Epithelial cell of proximal tubule (primary cell): ENCODE results near the gene NDUFAF7. TPM values are rescaled to one million over a fixed set of nuclear protein-coding genes. Genes with fewer than 3 reads are reported as not detected.

ENCODE experiments used
- DNase-seq: peaks from one replicate; pipeline ENCODE4 v3.0.0-alpha.2; 2011; ENCODE audit warnings: low read depth
- H3K4me3 ChIP-seq: 2 replicates; pipeline ENCODE4 v1.5.1; 2011; ENCODE audit warnings: low read depth, mild to moderate bottlenecking, low read length
- total RNA-seq: library from RNA; depleted of rRNA; stranded (reverse); fragments of >200 nt; gene quantifications from 2 replicates; pipeline ENCODE4 v1.2.3, GENCODE V29; 2015
- TF ChIP-seq, protein P1 (sequence below): conservative IDR thresholded peaks from 2 replicates; pipeline ENCODE4 v1.5.1; 2012; ENCODE audit warnings: low read depth, mild to moderate bottlenecking, low read length

The NDUFAF7 gene, protein sequence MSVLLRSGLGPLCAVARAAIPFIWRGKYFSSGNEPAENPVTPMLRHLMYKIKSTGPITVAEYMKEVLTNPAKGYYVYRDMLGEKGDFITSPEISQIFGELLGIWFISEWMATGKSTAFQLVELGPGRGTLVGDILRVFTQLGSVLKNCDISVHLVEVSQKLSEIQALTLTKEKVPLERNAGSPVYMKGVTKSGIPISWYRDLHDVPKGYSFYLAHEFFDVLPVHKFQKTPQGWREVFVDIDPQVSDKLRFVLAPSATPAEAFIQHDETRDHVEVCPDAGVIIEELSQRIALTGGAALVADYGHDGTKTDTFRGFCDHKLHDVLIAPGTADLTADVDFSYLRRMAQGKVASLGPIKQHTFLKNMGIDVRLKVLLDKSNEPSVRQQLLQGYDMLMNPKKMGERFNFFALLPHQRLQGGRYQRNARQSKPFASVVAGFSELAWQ
- total RNA-seq, result 11.3 and 11.5 TPM in 2 replicates

DNA sequence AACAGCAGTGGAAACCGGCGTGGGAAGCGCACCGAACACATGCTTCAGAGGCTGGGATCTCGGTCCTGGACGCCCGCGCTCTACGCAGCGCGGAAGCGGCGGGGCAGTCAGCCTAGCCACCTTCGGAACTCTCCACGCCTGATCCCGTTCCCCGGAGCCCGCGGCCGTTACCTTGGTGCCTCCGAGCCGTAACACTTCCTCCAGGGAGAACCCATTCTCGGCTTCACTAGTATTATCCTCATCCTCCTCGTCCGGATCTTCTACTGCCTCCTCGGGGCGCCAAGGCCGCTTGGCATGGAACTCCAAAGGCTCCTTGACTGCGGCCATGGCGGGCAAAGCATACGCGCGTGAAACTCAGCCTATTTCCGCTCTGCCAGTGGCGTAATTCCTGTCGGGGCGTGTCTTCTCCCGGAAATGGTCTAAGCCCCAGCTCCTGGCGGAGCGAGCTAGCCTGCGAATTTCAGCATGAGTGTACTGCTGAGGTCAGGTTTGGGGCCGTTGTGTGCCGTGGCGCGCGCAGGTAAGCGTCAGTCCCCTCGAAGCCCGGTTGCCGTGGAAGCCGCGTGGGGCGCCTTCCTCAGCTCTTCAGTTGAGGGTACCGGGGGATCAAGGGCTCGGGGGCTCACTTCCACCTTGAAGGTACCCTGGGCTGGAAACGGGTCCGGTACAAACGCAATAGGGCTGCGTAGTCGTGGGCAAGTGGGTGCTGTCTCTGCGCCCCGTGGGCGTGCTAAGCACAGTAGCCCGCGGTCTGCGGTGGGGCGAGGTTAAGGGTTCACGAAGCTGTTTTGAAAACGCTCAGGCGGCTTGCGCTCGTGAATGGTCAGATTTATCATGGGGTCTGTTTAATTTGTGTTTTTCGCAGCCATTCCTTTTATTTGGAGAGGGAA, at the start of gene NDUFAF7, which contains the start of gene CEBPZ:
Gene NDUFAF7, plus strand, starts transcription at position 418 of the 890 bp plus-strand sequence. Its CDS starts 48 bp downstream, at position 466.
Gene CEBPZ, minus strand, starts transcription at position 356 of the 890 bp plus-strand sequence. Its CDS starts 29 bp downstream, at position 327.
- DNase-seq, result peak; percentile 67
- TF ChIP-seq, protein P1, sequence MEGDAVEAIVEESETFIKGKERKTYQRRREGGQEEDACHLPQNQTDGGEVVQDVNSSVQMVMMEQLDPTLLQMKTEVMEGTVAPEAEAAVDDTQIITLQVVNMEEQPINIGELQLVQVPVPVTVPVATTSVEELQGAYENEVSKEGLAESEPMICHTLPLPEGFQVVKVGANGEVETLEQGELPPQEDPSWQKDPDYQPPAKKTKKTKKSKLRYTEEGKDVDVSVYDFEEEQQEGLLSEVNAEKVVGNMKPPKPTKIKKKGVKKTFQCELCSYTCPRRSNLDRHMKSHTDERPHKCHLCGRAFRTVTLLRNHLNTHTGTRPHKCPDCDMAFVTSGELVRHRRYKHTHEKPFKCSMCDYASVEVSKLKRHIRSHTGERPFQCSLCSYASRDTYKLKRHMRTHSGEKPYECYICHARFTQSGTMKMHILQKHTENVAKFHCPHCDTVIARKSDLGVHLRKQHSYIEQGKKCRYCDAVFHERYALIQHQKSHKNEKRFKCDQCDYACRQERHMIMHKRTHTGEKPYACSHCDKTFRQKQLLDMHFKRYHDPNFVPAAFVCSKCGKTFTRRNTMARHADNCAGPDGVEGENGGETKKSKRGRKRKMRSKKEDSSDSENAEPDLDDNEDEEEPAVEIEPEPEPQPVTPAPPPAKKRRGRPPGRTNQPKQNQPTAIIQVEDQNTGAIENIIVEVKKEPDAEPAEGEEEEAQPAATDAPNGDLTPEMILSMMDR, result no peak
- H3K4me3 ChIP-seq, result peak within 1 kb of the TSS; percentile 68

DNA sequence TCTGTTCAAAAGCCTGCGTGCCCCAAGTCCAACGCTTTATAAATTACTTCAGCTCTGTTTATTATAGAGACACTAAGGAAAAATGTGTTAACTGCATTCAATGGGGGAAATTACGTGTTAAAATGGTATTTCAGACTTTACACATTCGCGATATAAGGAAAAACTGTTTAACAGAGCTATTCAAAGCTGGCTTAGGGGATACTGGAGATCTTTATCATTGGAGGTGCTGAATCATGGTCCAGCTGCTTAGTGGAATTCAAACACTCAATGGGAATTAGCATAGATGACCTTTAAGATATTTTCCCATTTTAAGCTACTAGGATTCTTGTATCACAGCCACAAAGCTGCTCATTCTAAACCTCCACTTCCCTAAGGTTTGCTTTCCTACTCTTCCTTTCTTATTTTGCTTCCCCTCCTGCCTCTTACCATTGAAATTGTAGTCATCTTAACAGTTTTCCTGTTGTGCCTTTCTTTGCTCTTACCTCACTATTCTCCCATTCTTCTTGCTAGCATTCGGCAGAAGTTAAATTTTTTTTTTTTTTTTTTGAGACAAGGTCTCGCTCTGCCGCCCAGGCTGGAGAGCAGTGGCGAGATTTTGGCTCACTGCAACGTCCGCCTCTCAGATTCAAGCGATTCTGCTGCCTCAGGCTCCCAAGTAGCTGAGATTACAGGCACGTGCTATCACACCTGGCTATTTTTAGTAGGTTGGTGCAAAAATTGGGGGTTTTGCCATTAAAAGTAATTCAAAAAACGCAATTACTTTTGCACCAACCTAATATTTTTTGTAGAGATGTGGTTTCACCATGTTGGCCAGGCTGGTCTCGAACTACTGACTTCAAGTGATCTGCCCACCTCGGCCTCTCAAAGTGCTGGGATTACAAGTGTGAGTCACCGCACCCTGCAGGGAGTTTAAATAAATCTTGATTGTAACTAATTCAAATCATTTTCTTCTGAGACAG, 49.5 kb upstream of the NDUFAF7 start:
- H3K4me3 ChIP-seq, result no peak overlapping the region
- no peak for DNase-seq
- TF ChIP-seq, protein P1, result no peak

DNA sequence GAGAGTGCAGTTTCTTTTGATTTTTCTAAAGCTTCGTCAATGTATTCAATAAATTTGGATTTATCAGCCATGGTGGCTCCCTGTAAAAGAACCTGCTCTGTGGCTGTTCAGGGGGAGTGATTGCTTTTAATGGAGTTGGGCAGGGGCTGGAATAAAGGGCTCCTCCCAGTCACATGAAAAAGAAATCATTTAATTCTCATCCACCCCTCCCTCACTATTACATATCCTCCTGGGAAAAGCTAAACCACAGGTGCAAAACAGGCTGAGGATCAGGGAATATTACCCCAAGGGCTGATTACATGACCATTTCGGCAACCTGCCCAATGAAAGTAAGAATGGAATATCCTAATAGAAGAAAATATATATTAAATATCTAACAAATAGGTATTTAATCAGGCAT, 42.9 kb upstream of the NDUFAF7 start, which contains the start of gene SULT6B1:
Gene SULT6B1, minus strand, starts transcription at position 101 of the 400 bp plus-strand sequence. Its CDS starts 30 bp downstream, at position 71.
- no peak for DNase-seq
- H3K4me3 ChIP-seq, result no peak within 1 kb of the TSS
- TF ChIP-seq, protein P1, result no peak

DNA sequence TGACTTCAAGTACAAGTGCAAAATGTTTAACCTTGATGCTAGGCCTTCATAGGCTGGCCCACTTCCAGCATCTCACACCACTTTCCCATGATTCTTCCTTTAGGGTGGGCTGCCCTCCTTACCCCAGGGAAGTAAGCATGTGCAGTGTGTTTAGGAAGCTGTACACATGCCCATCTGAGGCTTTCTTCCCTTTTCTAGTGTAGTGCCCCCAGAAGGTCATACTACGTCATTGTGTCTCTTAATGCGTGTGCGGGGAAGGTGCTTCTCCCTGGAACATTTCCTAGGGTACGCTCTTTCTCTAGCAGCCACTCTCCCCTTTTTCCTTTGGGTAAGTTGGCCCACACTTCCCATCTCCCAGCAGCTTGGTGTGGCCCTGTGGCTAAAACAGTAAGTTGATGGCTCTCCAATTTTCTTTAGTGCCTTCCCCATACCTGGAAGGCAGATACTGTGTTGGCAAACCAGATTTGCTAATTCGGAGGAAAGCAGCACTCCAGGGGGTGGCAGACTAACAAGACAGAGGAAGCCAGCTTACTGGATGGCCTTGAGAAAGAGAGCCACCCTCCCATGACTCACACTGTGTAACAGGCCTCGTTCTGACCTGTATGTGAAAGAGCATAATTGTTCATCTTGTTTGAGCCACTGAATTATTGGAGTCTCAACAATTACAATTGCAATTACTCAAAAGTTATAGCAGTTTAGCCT, 41.9 kb upstream of the NDUFAF7 start:
- TF ChIP-seq, protein P1, result peak; percentile 23
- peak; percentile 59 for DNase-seq
- no peak overlapping the region for H3K4me3 ChIP-seq

DNA sequence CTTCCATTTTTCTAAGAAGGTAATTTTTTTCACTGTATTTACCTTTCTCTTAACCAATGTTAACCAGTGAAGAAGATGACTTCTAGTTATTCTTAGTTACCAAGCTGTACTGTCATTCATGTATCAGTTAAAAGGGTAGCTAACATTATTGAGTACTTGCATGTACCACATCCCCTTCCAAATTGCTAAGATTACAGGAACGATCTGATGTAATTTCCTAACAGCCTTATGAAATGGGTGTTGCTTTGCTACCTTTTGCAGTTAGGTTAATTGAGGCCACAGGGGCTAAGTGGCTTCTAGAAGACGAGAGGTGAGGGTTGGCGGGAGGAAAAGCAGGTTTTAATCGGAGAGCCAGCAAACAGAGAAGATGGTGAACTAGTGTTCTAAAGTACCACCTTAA, 41.2 kb upstream of the NDUFAF7 start:
- no peak for DNase-seq
- TF ChIP-seq, protein P1, result no peak
- H3K4me3 ChIP-seq, result no peak overlapping the region
